Peyer's patch (tissue), 4 donors: ENCODE results near the gene TGFBR3L.

Experiments used
- POLR2A ChIP-seq, 2 donors: fragments of 450-650 bp; IDR thresholded peaks; one replicate each; pipeline ENCODE4 v1.5.1; 2017; ENCODE audit warnings: antibody characterized with exemption in 2 of 2, mild to moderate bottlenecking in 2 of 2, moderate library complexity in 2 of 2
- TF ChIP-seq, protein P1 (sequence below), 6 experiments: fragments of 450-650 bp in 4 of 6; fragments of 200-600 bp in 2 of 6; sonication (generic) in 1 of 6; IDR thresholded peaks; one replicate each; pipeline ENCODE4 v1.5.1; 2017 to 2019; ENCODE audit warnings: antibody characterized with exemption in 6 of 6, mild to moderate bottlenecking in 3 of 6, moderate library complexity in 1 of 6

DNA sequence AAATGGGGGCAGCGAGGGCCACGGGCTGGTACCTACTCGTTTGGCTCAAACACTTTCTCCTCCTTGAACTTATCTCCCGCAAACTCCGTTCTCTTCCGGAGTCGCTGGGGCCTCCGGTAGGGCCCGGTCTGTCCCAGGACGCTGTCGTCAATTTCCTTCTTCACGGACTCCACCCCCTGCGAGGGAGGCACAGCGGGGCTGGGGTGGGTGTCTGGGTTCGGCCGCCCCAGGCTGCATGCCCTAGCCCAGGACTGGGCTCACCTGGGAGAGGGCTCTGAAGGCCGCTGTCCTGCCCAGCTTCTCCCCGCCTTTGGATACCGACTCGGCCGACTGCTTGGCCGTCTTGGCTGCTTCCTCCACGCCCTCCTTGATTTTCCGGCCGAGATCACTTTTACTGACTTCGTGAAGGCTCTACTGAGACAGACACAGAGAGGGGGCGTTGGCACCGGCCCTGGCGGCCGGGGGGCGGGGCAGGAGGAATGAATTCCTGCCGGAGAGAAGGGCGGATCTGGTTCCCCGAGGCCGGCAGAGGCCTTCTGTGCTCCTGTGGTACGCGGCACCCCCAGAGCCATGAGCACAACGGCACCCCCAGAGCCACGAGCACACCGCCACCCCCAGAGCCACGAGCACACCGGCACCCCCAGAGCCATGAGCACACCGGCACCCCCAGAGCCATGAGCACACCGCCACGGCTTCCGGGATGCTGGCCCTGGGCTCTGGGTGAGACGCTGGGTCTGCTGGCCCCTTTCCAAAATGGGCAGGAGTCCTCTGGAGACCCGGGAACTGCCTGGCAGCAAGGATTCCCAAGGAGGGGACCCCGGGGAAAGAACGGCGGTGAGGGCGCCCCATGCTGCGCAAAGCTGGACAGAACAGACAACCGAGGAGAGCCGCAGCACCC, 19.4 kb downstream of the TGFBR3L start:
- TF ChIP-seq, protein P1, sequence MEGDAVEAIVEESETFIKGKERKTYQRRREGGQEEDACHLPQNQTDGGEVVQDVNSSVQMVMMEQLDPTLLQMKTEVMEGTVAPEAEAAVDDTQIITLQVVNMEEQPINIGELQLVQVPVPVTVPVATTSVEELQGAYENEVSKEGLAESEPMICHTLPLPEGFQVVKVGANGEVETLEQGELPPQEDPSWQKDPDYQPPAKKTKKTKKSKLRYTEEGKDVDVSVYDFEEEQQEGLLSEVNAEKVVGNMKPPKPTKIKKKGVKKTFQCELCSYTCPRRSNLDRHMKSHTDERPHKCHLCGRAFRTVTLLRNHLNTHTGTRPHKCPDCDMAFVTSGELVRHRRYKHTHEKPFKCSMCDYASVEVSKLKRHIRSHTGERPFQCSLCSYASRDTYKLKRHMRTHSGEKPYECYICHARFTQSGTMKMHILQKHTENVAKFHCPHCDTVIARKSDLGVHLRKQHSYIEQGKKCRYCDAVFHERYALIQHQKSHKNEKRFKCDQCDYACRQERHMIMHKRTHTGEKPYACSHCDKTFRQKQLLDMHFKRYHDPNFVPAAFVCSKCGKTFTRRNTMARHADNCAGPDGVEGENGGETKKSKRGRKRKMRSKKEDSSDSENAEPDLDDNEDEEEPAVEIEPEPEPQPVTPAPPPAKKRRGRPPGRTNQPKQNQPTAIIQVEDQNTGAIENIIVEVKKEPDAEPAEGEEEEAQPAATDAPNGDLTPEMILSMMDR (IDR thresholded peaks at IDR 0.05): no peak
- no peak for TF ChIP-seq POLR2A (IDR thresholded peaks at IDR 0.05)
